Right atrium auricular region (tissue), 2 donors: ENCODE data around the gene TMEM47. TPM values are rescaled to one million over a fixed set of nuclear protein-coding genes. Genes with fewer than 3 reads are reported as not detected.

Experiments
- DNase-seq: peaks from one replicate; pipeline ENCODE4 v3.0.0-alpha.2; 2019; ENCODE audit warnings: low spot score
- H3K27ac ChIP-seq, 2 donors: fragments of 200-600 bp; sonication (generic); 1 replicate in 1 of 2; 2 replicates in 1 of 2; pipeline ENCODE4 v1.5.1; 2016 to 2019
- H3K27me3 ChIP-seq, 2 donors: fragments of 200-600 bp; sonication (generic); one replicate each; pipeline versions ENCODE4 v1.5.1 to v1.6.0; 2017 to 2019
- H3K36me3 ChIP-seq: fragments of 200-600 bp; sonication (generic); one replicate; pipeline ENCODE4 v1.5.1; 2016
- H3K4me1 ChIP-seq, 2 donors: fragments of 200-600 bp; sonication (generic); one replicate each; pipeline versions ENCODE4 v1.5.1 to v1.6.0; 2017 to 2019
- H3K4me3 ChIP-seq, 2 donors: fragments of 200-600 bp; sonication (generic); 1 replicate in 1 of 2; 2 replicates in 1 of 2; pipeline ENCODE4 v1.5.1; 2017 to 2019; ENCODE audit warnings: mild to moderate bottlenecking in 1 of 2, moderate library complexity in 1 of 2
- H3K9me3 ChIP-seq, 2 donors: fragments of 200-600 bp; sonication (generic); one replicate each; pipeline ENCODE4 v1.5.1; 2019
- CTCF ChIP-seq, 2 donors: fragments of 200-600 bp; sonication (generic); IDR thresholded peaks; one replicate each; pipeline ENCODE4 v1.5.1; 2019; ENCODE audit warnings: antibody characterized with exemption in 2 of 2
- total RNA-seq, 2 donors: library from RNA; depleted of rRNA; stranded (reverse); fragments of >200 nt; gene quantifications; one replicate each; pipeline ENCODE4 v1.1.0, GENCODE V29; 2016

Gene TMEM47
- total RNA-seq, 2 donors from 2014 or later = 43.8 to 59.3 TPM

GRCh38 chrX:34619920-34620319, 37.2 kb downstream of the TMEM47 start:
- Histone ChIP-seq H3K27ac (no peak overlapping the region), H3K4me1 (no peaks in the 10 kb centered on the region), H3K9me3 (no peaks in the 10 kb centered on the region), H3K36me3 (no peaks in the 10 kb centered on the region), H3K27me3 (no peaks in the 10 kb centered on the region), H3K4me3 (no peak overlapping the region)
- TF ChIP-seq CTCF (IDR thresholded peaks at IDR 0.05) = no peak
- no peak for DNase-seq

DNA sequence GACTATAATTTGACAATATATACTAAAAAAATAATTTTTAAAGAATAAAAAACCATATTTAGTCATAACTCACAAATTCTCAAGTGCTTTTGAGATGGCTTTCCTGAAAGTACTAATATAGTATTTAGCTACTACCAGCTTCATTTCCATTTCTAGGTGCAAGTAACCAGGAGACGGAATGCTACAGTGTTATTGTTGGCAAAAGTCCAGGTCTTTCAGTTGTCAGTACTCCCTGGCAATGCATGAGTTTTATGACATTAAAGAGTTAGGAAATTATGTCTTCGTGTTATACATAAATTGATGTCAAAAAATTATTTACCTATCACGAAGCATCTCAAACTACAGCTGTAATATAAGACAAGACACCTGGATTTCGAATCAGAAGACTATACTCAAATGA, 45.0 kb downstream of the TMEM47 start:
- TF ChIP-seq CTCF (IDR thresholded peaks at IDR 0.05) = no peak
- H3K4me3 ChIP-seq = no peak overlapping the region
- DNase-seq = no peak
- no peaks in the 10 kb centered on the region for H3K9me3 ChIP-seq
- no peaks in the 10 kb centered on the region for H3K36me3 ChIP-seq
- no peak overlapping the region for H3K27ac ChIP-seq
- H3K4me1 ChIP-seq = no peaks in the 10 kb centered on the region
- H3K27me3 ChIP-seq = no peaks in the 10 kb centered on the region

- H3K27me3 ChIP-seq = no peaks in the 10 kb centered on the region
- no peak for DNase-seq
- no peak overlapping the region for H3K27ac ChIP-seq
- peaks cover 0 to 5% of the 10 kb centered on the region in 2 donors for H3K9me3 ChIP-seq
- H3K36me3 ChIP-seq = no peaks in the 10 kb centered on the region
- H3K4me1 ChIP-seq = no peaks in the 10 kb centered on the region
- no peak overlapping the region for H3K4me3 ChIP-seq
- no peak for TF ChIP-seq CTCF (IDR thresholded peaks at IDR 0.05)
Observed at GRCh38 chrX:34598362-34598761, 58.7 kb downstream of the TMEM47 start.

GRCh38 chrX:34586936-34587335, 70.1 kb downstream of the TMEM47 start:
- H3K27ac ChIP-seq = no peak overlapping the region
- no peak overlapping the region for H3K4me3 ChIP-seq
- H3K4me1 ChIP-seq = no peaks in the 10 kb centered on the region
- DNase-seq = no peak
- TF ChIP-seq CTCF (IDR thresholded peaks at IDR 0.05) = no peak
- H3K36me3 ChIP-seq = no peaks in the 10 kb centered on the region
- H3K9me3 ChIP-seq = peaks cover 0 to 19% of the 10 kb centered on the region in 2 donors
- H3K27me3 ChIP-seq = no peaks in the 10 kb centered on the region

GRCh38 chrX:34586346-34586911, 70.7 kb downstream of the TMEM47 start:
- H3K36me3 ChIP-seq = no peaks in the 10 kb centered on the region
- no peak for DNase-seq
- no peaks in the 10 kb centered on the region for H3K27me3 ChIP-seq
- H3K4me1 ChIP-seq = no peaks in the 10 kb centered on the region
- H3K9me3 ChIP-seq = peaks cover 0 to 19% of the 10 kb centered on the region in 2 donors
- no peak overlapping the region for H3K4me3 ChIP-seq
- no peak for TF ChIP-seq CTCF (IDR thresholded peaks at IDR 0.05)
- H3K27ac ChIP-seq = no peak overlapping the region

DNA sequence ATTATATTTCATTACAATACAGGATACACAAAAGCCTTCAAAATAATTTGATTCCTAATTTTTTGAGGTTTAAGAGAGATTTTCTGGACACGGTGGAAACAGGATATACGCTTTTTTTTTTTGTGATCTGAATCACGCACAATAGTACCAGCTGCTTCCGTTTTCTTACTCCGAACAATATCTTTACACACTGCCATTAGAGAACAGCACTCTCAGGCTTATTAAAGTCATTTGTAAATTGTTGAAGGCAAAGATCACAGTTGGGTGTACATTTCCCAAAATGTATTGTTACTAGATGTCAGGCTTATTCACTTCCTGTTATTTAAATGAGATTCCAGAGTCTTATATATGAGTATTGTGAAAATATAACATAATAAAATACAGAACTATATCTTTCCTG, 71.5 kb downstream of the TMEM47 start:
- H3K27me3 ChIP-seq = no peaks in the 10 kb centered on the region
- H3K9me3 ChIP-seq = peaks cover 0 to 19% of the 10 kb centered on the region in 2 donors
- H3K27ac ChIP-seq = no peak overlapping the region
- H3K4me3 ChIP-seq = no peak overlapping the region
- TF ChIP-seq CTCF (IDR thresholded peaks at IDR 0.05) = no peak
- H3K4me1 ChIP-seq = no peaks in the 10 kb centered on the region
- DNase-seq = no peak
- H3K36me3 ChIP-seq = no peaks in the 10 kb centered on the region
